ENCODE results near the gene KRTAP19-5.

- TF ChIP-seq POLR2A (IDR thresholded peaks at IDR 0.05): no peak
- no peak for TF ChIP-seq CTCF (IDR thresholded peaks at IDR 0.05)
- no peak for TF ChIP-seq EP300 (IDR thresholded peaks at IDR 0.05)
Observed at GRCh38 chr21:30491963-30492428, 9.9 kb downstream of the KRTAP19-5 start, which contains the start of gene KRTAP19-3.

Measured in suprapubic skin (tissue), 3 donors.